HepG2 (cell line): ENCODE results near the gene TARDBP. TPM values are rescaled to one million over a fixed set of nuclear protein-coding genes. Genes with fewer than 3 reads are reported as not detected.

Source experiments
- BHLHE40 ChIP-seq: IDR thresholded peaks from 2 replicates; pipeline ENCODE4 v1.6.1; 2011; ENCODE audit warnings: low read length, improper control_type of control experiment
- BRD4 ChIP-seq: sonication (generic); formaldehyde crosslinking; IDR thresholded peaks from 2 replicates; pipeline ENCODE4 v1.4.0; 2020; ENCODE audit warnings: missing genetic modification reagents
- CBX5 ChIP-seq: sonication (generic); formaldehyde crosslinking; IDR thresholded peaks from 2 replicates; pipeline ENCODE4 v1.4.0; 2020; ENCODE audit warnings: missing genetic modification reagents, borderline replicate concordance
- GABPB1 ChIP-seq: IDR thresholded peaks from 2 replicates; pipeline ENCODE4 v1.6.1; 2016; ENCODE audit warnings: mild to moderate bottlenecking, missing genetic modification reagents, moderate library complexity, missing compliant biosample characterization
- GATAD1 ChIP-seq: IDR thresholded peaks from 2 replicates; pipeline ENCODE4 v1.6.1; 2016; ENCODE audit warnings: missing genetic modification reagents, missing compliant biosample characterization
- GLI4 ChIP-seq: sonication (generic); formaldehyde crosslinking; IDR thresholded peaks from 2 replicates; pipeline ENCODE4 v1.5.1; 2020; ENCODE audit warnings: missing genetic modification reagents, mild to moderate bottlenecking, moderate library complexity, borderline replicate concordance
- HOXA7 ChIP-seq: sonication (generic); formaldehyde crosslinking; IDR thresholded peaks from 2 replicates; pipeline ENCODE4 v1.8.1; 2022; ENCODE audit warnings: mild to moderate bottlenecking, missing genetic modification reagents, moderate library complexity
- KLF11 ChIP-seq: IDR thresholded peaks from 2 replicates; pipeline ENCODE4 v1.6.1; 2016; ENCODE audit warnings: missing compliant biosample characterization
- MATR3 ChIP-seq: sonication (generic); formaldehyde crosslinking; IDR thresholded peaks from 2 replicates; pipeline ENCODE4 v1.4.0; 2020; ENCODE audit warnings: missing genetic modification reagents
- NR1H2 ChIP-seq: sonication (generic); formaldehyde crosslinking; IDR thresholded peaks from 2 replicates; pipeline ENCODE4 v1.8.1; 2022; ENCODE audit warnings: low read depth, missing genetic modification reagents, borderline replicate concordance
- PAF1 ChIP-seq: IDR thresholded peaks from 2 replicates; pipeline ENCODE4 v1.6.1; 2016; ENCODE audit warnings: missing genetic modification reagents, missing compliant biosample characterization
- PPARG ChIP-seq: conservative IDR thresholded peaks from 2 replicates; pipeline ENCODE4 v1.6.1; 2016; ENCODE audit warnings: missing biosample characterization, missing genetic modification reagents
- SP2 ChIP-seq: sonication (generic); formaldehyde crosslinking; IDR thresholded peaks from 2 replicates; pipeline ENCODE4 v1.5.1; 2020; ENCODE audit warnings: mild to moderate bottlenecking, missing genetic modification reagents
- ZMYM4 ChIP-seq: sonication (generic); formaldehyde crosslinking; IDR thresholded peaks from 2 replicates; pipeline ENCODE4 v1.8.1; 2023; ENCODE audit warnings: mild to moderate bottlenecking, missing genetic modification reagents
- ZNF264 ChIP-seq: sonication (generic); formaldehyde crosslinking; IDR thresholded peaks from 2 replicates; pipeline ENCODE4 v1.4.0; 2020; ENCODE audit warnings: missing genetic modification reagents
- ZNF274 ChIP-seq: sonication (generic); formaldehyde crosslinking; IDR thresholded peaks from 2 replicates; pipeline ENCODE4 v1.5.1; 2020; ENCODE audit warnings: mild to moderate bottlenecking, missing genetic modification reagents
- ZNF30 ChIP-seq: sonication (generic); formaldehyde crosslinking; IDR thresholded peaks from 2 replicates; pipeline ENCODE4 v1.5.0; 2020; ENCODE audit warnings: mild to moderate bottlenecking, missing genetic modification reagents
- ZNF460 ChIP-seq: sonication (generic); formaldehyde crosslinking; IDR thresholded peaks from 2 replicates; pipeline ENCODE4 v1.5.1; 2020; ENCODE audit warnings: missing genetic modification reagents, mild to moderate bottlenecking, borderline replicate concordance
- ZNF556 ChIP-seq: sonication (generic); formaldehyde crosslinking; IDR thresholded peaks from 2 replicates; pipeline ENCODE4 v1.4.0; 2020; ENCODE audit warnings: mild to moderate bottlenecking, missing genetic modification reagents, borderline replicate concordance
- ZNF709 ChIP-seq: sonication (generic); formaldehyde crosslinking; IDR thresholded peaks from 2 replicates; pipeline ENCODE4 v1.5.0; 2020; ENCODE audit warnings: mild to moderate bottlenecking, missing genetic modification reagents
- ZNF737 ChIP-seq: sonication (generic); formaldehyde crosslinking; IDR thresholded peaks from 2 replicates; pipeline ENCODE4 v1.5.0; 2020; ENCODE audit warnings: missing genetic modification reagents, mild to moderate bottlenecking, borderline replicate concordance
- ZNF746 ChIP-seq: sonication (generic); formaldehyde crosslinking; IDR thresholded peaks from 2 replicates; pipeline ENCODE4 v1.8.0; 2022; ENCODE audit warnings: mild to moderate bottlenecking, missing genetic modification reagents
- ZNF749 ChIP-seq: sonication (generic); formaldehyde crosslinking; IDR thresholded peaks from 2 replicates; pipeline ENCODE4 v1.8.0; 2022; ENCODE audit warnings: mild to moderate bottlenecking, missing genetic modification reagents, moderate library complexity, borderline replicate concordance
- polyA plus RNA-seq, 8 experiments: library from polyadenylated mRNA; depleted of rRNA in 3 of 8; stranded (reverse) in 7 of 8; unstranded in 1 of 8; fragments of >200 nt; fragmentation: Illumina TruSeq in 4 of 8; extraction: Trizol in 4 of 8; gene quantifications; 2 replicates each; pipeline versions ENCODE4 v1.2.1 to v1.2.3, GENCODE V29; 2011 to 2016; ENCODE audit warnings: low read depth in 4 of 8, missing spikeins in 1 of 8, mixed read lengths in 1 of 8; ENCODE audit not compliant: insufficient read depth in 1 of 8
- total RNA-seq, 5 experiments: library from RNA; depleted of rRNA; stranded (reverse); fragments of >200 nt; fragmentation: Illumina TruSeq; extraction: Trizol; gene quantifications; 2 replicates each; pipeline ENCODE4 v1.2.3, GENCODE V29; 2016; ENCODE audit warnings: low read depth in 1 of 5
- TF ChIP-seq, protein P1 (sequence below): sonication (generic); formaldehyde crosslinking; IDR thresholded peaks from 2 replicates; pipeline ENCODE4 v1.4.0; 2020; ENCODE audit warnings: missing genetic modification reagents; ENCODE audit errors: not compliant biosample characterization
- TF ChIP-seq, protein P2 (sequence below): sonication (generic); formaldehyde crosslinking; IDR thresholded peaks from 2 replicates; pipeline ENCODE4 v1.8.1; 2023; ENCODE audit warnings: mild to moderate bottlenecking, missing genetic modification reagents, borderline replicate concordance
- TF ChIP-seq, protein P3 (sequence below): sonication (generic); formaldehyde crosslinking; IDR thresholded peaks from 2 replicates; pipeline ENCODE4 v1.4.0; 2020; ENCODE audit warnings: missing genetic modification reagents, mild to moderate bottlenecking, borderline replicate concordance
- TF ChIP-seq, protein P4 (sequence below): sonication (generic); formaldehyde crosslinking; IDR thresholded peaks from 2 replicates; pipeline ENCODE4 v1.5.1; 2020; ENCODE audit warnings: mild to moderate bottlenecking, missing genetic modification reagents, moderate library complexity

Gene TARDBP
- total and polyA plus RNA-seq, 2 of the 13 experiments (the other 11 are each of a cell fraction or from before 2014, with no cell fraction given), result 62.4 to 93.0 TPM

DNA sequence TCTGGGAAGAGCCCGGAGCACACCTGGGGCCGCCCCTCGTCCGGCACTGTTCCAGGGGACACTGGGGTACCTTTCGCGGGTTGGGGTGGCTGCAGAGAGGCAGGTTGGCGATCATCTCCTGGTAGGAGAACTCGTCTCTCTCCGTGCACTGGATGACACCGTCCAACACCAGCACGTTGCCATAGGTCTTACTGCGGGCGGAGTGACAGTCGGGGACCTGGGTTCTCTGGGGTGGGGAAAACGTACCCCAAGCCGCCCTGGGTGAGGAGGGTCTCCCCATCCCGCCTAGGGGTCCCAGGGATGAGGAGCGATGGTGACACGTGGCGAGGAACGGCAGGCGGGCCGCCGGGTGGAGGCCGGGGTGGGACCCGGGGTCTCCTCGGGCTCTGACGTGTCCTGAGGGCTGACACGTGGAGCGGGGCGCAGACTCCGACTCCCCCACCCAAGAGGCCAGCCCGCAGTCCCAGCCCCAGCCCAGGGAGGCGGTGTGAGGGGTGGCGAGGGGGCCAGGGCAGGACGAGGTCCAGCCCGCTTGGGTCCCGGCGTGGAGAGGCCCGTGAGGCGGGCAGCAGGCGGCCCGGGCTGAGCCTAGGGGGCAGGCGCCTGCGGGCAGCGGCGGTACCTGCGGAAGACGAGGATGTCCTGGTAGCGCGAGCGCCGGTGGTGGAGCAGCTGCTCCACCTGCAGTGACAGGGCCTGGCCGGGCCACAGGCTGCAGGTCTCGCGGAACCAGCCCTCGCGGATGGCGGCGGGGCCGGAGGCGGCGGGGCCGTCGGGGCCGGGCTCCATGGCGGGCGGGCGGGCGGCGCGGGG lies 46.9 kb downstream of the TARDBP start (continued):
- TF ChIP-seq PPARG, result no peak
- no peak for TF ChIP-seq GLI4
- TF ChIP-seq ZNF746 (CRISPR knock-in tag), result no peak
- TF ChIP-seq, protein P1, sequence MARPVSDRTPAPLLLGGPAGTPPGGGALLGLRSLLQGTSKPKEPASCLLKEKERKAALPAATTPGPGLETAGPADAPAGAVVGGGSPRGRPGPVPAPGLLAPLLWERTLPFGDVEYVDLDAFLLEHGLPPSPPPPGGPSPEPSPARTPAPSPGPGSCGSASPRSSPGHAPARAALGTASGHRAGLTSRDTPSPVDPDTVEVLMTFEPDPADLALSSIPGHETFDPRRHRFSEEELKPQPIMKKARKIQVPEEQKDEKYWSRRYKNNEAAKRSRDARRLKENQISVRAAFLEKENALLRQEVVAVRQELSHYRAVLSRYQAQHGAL (CRISPR knock-in tag), result no peak
- TF ChIP-seq KLF11 (CRISPR knock-in tag), result no peak
- TF ChIP-seq ZNF274 (CRISPR knock-in tag), result no peak
- TF ChIP-seq ZNF749, result no peak
- no peak for TF ChIP-seq PAF1 (CRISPR knock-in tag)
- TF ChIP-seq NR1H2, result no peak
- TF ChIP-seq BRD4 (CRISPR knock-in tag), result no peak
- no peak for TF ChIP-seq GABPB1
- no peak for TF ChIP-seq MATR3 (CRISPR knock-in tag)
- TF ChIP-seq, protein P2, sequence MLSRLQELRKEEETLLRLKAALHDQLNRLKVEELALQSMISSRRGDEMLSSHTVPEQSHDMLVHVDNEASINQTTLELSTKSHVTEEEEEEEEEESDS, result no peak
- TF ChIP-seq ZNF709 (CRISPR knock-in tag), result no peak
- no peak for TF ChIP-seq ZNF556 (CRISPR knock-in tag)
- no peak for TF ChIP-seq CBX5 (CRISPR knock-in tag)
- 0 out of 2 replicates have a peak, but pooled peaks have one; percentile 67 for TF ChIP-seq ZNF737 (CRISPR knock-in tag)
- TF ChIP-seq HOXA7, result no peak
- no peak for TF ChIP-seq ZNF264
- TF ChIP-seq, protein P3, sequence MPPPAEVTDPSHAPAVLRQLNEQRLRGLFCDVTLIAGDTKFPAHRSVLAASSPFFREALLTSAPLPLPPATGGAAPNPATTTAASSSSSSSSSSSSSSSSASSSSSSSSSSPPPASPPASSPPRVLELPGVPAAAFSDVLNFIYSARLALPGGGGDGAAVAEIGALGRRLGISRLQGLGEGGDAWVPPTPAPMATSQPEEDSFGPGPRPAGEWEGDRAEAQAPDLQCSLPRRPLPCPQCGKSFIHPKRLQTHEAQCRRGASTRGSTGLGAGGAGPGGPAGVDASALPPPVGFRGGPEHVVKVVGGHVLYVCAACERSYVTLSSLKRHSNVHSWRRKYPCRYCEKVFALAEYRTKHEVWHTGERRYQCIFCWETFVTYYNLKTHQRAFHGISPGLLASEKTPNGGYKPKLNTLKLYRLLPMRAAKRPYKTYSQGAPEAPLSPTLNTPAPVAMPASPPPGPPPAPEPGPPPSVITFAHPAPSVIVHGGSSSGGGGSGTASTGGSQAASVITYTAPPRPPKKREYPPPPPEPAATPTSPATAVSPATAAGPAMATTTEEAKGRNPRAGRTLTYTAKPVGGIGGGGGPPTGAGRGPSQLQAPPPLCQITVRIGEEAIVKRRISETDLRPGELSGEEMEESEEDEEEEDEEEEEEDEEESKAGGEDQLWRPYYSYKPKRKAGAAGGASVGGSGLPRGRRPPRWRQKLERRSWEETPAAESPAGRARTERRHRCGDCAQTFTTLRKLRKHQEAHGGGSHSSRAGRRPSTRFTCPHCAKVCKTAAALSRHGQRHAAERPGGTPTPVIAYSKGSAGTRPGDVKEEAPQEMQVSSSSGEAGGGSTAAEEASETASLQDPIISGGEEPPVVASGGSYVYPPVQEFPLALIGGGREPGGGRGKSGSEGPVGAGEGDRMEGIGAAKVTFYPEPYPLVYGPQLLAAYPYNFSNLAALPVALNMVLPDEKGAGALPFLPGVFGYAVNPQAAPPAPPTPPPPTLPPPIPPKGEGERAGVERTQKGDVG (CRISPR knock-in tag), result no peak
- TF ChIP-seq ZMYM4 (CRISPR knock-in tag), result no peak
- TF ChIP-seq ZNF460 (CRISPR knock-in tag), result no peak
- no peak for TF ChIP-seq GATAD1 (CRISPR knock-in tag)
- no peak for TF ChIP-seq BHLHE40
- TF ChIP-seq SP2 (CRISPR knock-in tag), result no peak
- no peak for TF ChIP-seq ZNF30 (CRISPR knock-in tag)
- TF ChIP-seq, protein P4, sequence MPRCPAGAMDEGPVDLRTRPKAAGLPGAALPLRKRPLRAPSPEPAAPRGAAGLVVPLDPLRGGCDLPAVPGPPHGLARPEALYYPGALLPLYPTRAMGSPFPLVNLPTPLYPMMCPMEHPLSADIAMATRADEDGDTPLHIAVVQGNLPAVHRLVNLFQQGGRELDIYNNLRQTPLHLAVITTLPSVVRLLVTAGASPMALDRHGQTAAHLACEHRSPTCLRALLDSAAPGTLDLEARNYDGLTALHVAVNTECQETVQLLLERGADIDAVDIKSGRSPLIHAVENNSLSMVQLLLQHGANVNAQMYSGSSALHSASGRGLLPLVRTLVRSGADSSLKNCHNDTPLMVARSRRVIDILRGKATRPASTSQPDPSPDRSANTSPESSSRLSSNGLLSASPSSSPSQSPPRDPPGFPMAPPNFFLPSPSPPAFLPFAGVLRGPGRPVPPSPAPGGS, result no peak
